ENCODE data around the gene CLIP4. TPM values are rescaled to one million over a fixed set of nuclear protein-coding genes. Genes with fewer than 3 reads are reported as not detected.

CLIP4 gene
- total RNA-seq, 1 experiment from 2014 or later, result 33.8 TPM

DNA sequence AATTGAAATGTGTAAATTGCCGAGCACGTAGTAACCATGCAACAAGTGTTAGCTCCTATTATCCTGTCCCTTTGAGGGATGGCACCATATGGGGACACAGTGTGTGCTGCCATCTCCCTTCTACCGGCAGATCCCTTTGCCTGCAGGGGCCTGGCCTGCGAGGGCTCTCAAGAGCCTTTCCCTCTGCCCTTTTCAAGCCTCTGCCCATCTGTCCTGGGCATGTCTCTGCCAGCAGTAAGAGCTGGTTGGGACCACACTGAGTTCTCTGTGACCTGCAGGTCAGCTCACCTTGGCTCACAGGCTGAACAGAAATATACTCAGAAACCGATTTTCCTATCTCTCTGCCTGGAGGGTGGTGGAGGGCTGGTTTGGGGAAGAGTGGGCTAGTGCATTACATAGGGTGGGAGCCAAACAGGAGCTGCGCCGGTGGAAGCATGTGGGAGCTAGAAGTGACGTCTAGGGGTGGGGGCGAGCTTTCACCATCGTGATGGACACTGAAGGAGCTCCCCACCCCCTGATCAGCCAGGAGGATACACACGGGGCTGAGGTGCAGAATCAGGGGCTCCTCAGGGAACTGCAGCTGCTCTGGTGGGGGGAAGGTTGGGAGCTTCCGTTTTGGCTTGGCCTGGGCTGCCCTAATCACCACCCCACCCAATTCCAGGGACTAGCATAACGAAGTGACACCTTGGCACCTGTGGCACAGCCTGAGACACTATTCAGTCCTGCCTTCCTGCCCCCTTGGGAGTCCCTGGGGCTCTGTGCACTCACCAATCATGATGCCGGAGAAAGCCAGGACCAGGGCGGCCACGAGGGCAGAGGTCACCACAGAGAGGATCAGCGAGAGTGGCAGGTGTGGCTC lies 109.7 kb downstream of the CLIP4 start:
- in situ Hi-C loops (cut with HindIII; ENCODE audit: low pct_unique_long_range_greater_than_20kb, low sequenced_read_pairs), result no loop called here
- DNase-seq (ENCODE audit: low read depth), result no peak

DNA sequence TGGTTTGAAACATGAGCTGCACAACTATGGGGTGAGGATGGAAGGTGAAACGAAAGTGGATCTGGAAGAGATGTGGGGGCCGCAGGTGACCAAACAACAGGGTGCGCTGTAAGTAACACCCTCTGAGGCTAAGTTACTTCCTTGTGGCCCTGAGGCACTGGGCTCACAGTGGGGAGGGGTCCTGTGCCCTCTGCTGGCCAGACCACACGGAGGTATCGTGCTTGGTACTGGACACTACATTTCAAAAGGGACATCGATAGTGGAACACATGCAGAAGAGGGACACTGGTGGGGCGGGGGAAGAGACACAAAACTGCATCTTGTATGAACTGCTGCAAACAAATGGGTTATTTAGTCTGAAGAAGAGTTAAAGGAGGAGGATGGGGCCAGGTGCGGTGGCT lies 110.6 kb downstream of the CLIP4 start:
- in situ Hi-C loops (cut with HindIII; ENCODE audit: low pct_unique_long_range_greater_than_20kb, low sequenced_read_pairs), result no loop called here
- no peak for DNase-seq (ENCODE audit: low read depth)

DNA sequence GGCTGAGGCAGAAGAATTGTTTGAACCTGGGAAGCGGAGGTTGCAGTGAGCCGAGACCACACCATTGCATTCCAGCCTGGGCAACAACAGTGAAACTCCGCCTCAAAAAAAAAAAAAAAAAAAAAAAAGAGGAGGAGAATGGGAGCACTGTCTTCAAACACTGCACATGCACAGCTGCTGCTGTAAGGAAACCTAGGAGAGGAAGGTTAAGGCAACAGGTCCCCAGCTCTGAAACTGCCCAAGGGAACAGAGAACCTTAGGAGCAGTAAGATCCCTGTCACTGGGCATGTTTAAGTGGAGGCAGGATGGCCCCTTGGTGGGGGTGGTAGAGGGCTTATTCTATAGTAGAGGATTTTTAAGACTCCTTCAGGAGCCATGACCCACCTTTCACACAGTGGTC lies 111.2 kb downstream of the CLIP4 start:
- no peak for DNase-seq (ENCODE audit: low read depth)
- in situ Hi-C loops (cut with HindIII; ENCODE audit: low pct_unique_long_range_greater_than_20kb, low sequenced_read_pairs), result no loop called here

DNA sequence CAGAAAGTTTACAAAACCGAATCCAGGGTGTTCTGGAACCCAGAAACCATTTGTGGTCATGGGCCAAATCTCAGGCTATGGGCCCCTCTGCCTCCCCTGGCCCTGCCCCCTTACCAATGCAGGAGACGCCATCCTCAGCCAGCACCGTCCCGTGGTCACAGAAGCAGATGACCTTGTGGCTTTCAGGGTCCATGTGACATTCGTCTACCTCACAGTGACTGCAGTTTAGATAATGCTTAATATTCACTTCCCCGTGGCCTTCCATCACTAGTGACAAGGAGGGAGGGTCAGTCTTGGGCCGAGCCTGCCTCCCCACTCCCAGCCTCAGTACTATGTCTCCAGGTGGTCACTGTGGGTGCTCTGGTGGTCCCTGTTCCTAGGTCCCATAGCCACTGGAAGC lies 111.6 kb downstream of the CLIP4 start:
- in situ Hi-C loops (cut with HindIII; ENCODE audit: low pct_unique_long_range_greater_than_20kb, low sequenced_read_pairs), result no loop called here
- DNase-seq (ENCODE audit: low read depth), result no peak

DNA sequence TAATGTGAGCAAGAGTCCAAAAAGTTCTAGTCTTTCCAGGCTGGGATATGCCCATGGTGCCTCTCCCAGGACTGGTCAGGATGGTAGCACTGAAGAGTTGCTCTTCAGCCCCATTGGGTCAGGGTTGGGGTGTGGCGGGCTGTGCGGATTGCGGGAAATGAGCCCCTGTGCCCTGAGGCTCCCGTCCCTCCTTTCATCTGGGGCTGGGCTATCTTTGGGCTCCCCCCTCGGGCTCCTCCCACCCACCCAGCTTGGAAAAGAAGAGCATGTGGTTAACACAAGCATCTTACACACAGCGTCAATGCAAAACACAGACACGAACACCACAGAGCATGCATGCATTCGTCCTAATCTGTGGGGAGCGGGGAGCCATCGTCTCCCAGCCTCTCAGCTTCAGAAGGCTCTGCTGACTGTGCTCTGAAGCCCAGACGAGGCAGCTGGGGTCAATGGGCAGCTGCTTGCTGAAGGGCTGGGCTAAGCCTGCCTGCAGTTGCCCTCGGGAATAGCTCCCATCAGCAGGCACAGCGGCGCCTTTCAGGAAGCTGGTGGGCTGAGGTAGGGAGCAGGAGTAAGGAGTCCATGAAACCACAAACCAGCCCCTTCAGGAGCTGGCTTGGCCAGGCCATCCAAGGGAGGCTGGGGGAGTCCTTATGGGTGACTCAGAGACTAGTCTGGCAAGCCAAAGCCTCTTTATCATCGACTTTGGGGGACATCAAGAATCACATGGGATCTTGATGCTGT lies 112.9 kb downstream of the CLIP4 start:
- in situ Hi-C loops (cut with HindIII; ENCODE audit: low pct_unique_long_range_greater_than_20kb, low sequenced_read_pairs), result no loop called here
- DNase-seq (ENCODE audit: low read depth), result no peak

DNA sequence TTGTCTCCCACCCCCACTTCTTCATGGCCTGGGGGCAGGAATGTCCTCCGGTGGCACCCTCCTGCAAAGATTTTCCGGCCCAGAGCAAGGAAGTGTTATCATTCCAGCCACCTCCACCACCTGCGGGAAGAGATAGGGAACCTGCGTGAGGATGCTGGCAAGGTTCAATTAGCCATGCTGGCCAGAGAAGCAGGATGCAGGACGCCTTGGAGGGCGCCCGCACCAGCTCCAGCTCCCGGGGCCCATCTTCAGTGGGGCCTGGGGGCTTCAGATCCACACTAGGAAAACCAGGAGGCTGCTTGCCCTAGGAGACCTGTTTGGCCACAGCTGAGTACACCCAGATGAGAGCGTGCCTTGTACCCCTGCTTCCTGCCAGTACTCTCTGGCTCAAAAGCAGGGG lies 113.7 kb downstream of the CLIP4 start:
- DNase-seq (ENCODE audit: low read depth), result no peak
- in situ Hi-C loops (cut with HindIII; ENCODE audit: low pct_unique_long_range_greater_than_20kb, low sequenced_read_pairs), result no loop called here

DNA sequence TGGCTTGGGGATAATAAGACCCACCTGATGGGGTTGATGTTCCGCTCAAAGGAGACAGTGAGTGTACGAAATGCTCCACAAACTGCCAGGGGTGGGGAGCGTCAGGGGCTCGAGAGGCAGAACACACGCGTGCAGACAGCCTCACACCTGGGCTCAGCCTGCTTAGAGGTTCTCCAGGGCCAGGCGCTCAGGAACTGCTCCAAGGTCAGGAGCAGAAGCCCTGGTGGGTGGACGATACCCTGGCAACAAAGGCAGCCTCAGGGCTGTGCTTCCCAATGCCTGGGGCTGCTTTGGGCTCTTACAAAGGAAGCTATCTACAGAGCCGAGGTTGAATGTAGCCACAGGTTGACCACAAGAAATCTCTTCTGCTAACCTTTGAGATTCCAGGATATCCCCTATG lies 114.4 kb downstream of the CLIP4 start:
- in situ Hi-C loops (cut with HindIII; ENCODE audit: low pct_unique_long_range_greater_than_20kb, low sequenced_read_pairs), result no loop called here
- DNase-seq (ENCODE audit: low read depth), result no peak

DNA sequence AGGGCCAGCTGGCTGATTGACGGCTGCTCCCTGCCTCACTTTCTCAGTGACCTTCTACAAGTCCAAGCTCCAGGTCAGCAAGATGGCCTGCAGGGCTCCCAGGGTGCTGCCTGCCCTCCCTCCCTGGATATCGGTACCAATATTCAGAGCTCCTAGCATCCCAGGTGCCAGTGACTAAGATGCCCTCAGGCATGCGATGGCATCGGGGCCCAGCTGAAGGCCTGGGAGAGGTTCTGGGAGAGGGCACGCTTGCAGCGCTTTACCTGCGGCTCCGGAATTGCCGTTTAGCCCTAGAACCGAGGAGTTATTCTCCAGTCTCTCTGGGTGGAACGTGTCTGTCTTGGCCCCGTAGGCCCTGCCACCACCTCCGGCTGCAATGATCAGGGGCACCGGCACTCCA lies 116.8 kb downstream of the CLIP4 start:
- in situ Hi-C loops (cut with HindIII; ENCODE audit: low pct_unique_long_range_greater_than_20kb, low sequenced_read_pairs), result no loop called here

DNA sequence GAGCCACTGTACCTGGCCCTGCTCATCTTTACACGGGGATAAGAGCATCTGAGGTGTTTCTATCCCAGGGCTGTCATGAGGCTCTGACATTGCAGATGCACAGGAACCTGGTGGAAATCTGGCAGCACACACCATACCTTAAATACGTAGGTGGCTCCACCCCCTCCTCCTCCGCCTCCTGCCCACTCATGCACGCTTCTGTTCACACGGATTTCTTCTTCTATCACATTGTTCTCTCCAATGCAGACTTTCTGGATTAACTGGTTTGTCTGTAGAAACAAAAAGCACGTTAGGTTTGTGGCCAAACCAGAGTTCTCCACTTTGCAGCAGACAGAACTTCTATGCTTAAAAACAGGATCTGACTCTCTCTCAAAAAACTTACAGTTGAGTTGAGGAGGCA lies 118.2 kb downstream of the CLIP4 start:
- DNase-seq (ENCODE audit: low read depth), result no peak
- in situ Hi-C loops (cut with HindIII; ENCODE audit: low pct_unique_long_range_greater_than_20kb, low sequenced_read_pairs), result no loop called here

More for the DNA sequence above, 116.8 kb downstream of the CLIP4 start:
- no peak for DNase-seq (ENCODE audit: low read depth)

DNA sequence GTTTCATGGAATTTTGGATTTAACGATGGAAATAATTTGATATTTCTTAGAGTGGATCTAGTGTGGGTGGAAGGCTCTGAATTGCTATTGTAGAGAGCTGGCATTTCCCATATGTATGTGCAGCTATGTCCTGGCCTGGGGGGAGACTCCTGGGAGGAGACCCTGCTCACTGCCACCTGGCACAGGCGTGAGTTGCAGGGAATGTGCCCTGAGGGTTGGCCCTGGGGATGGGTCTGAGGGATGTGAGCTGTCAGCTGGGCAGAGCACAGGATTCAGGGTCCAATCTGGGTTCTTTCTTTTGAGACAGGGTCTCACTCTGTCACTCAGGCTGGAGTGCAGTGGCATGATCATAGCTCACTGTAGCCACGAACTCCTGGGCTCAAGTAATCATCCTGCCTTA lies 120.2 kb downstream of the CLIP4 start:
- no peak for DNase-seq (ENCODE audit: low read depth)
- in situ Hi-C loops (cut with HindIII; ENCODE audit: low pct_unique_long_range_greater_than_20kb, low sequenced_read_pairs), result no loop called here

DNA sequence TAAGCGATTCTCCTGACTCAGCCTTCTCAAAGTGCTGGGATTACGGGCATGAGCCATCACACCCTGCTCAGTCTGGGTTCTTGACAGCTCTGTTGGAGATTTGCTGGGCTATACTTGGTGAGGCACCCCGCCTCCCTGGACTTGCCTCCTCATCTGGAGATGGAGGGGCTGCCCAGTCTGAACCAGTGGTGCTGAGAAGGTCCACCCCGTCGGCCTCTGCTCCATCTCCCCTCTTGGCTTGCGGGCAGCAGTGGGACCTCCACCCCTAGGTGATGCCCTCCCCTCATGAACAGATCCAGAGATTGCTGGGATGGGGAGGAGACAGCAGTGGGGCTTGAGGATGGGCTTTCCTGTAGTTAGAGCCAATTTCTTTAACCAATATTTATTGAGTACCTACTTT lies 120.9 kb downstream of the CLIP4 start:
- in situ Hi-C loops (cut with HindIII; ENCODE audit: low pct_unique_long_range_greater_than_20kb, low sequenced_read_pairs), result no loop called here
- DNase-seq (ENCODE audit: low read depth), result no peak

DNA sequence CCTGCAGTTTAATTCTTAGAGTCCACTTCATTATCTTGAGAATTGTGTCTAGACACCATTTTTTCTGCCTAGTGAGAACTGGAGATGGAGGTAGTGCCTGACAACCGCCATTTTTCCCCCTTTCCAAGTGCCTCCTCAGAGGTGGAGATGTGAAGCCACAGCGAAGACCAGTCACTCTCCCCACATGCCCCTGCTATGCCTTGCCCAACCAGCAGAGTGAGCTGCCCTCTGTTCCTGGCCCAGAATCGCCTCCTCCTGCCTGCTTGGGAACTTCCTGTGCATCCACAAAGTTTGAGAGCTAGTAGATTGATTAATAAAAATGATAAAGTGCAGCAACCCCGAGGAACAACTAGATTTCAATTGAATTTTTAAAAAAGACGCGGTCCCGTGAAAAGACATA lies 123.3 kb downstream of the CLIP4 start:
- no peak for DNase-seq (ENCODE audit: low read depth)
- in situ Hi-C loops (cut with HindIII; ENCODE audit: low pct_unique_long_range_greater_than_20kb, low sequenced_read_pairs), result no loop called here

Other genes with a start within 250 kb of the CLIP4 start
- 19.7 and 23.1 TPM in 2 replicates for gene TRMT61B, start 245.1 kb upstream of the CLIP4 start, total RNA-seq (2014; rRNA removed; shearing (Covaris generic); ENCODE audit: low replicate concordance)
- 53.8 and 69.9 TPM in 2 replicates for gene WDR43, start 220.7 kb upstream of the CLIP4 start, total RNA-seq (2014; rRNA removed; shearing (Covaris generic); ENCODE audit: low replicate concordance)
- not detected in 2 replicates for gene TOGARAM2, start 134.1 kb upstream of the CLIP4 start, total RNA-seq (2014; rRNA removed; shearing (Covaris generic); ENCODE audit: low replicate concordance)
- not detected in 2 replicates for gene PCARE, start 40.9 kb upstream of the CLIP4 start, total RNA-seq (2014; rRNA removed; shearing (Covaris generic); ENCODE audit: low replicate concordance)

All from Caki2 (cell line).